Measurements from ENCODE around the gene MCAM.

MCAM gene

GRCh38 chr11:119305556-119306372 lies 11.2 kb downstream of the MCAM start:
- DNase-seq = no peak

- DNase-seq = no peak
These were observed 13.7 kb downstream of the MCAM start for GRCh38 chr11:119303227-119303718.

GRCh38 chr11:119300198-119300964 lies 16.5 kb downstream of the MCAM start:
- no peak for DNase-seq

- DNase-seq = no peak
These were observed 17.5 kb downstream of the MCAM start for GRCh38 chr11:119299416-119299815.

GRCh38 chr11:119298726-119299125 lies 18.2 kb downstream of the MCAM start:
- no peak for DNase-seq

- DNase-seq = no peak
These were observed 19.0 kb downstream of the MCAM start for GRCh38 chr11:119297938-119298337.

GRCh38 chr11:119295178-119295577 lies 21.8 kb downstream of the MCAM start:
- no peak for DNase-seq

- no peak for DNase-seq
These were observed 23.5 kb downstream of the MCAM start for GRCh38 chr11:119293461-119293860.

GRCh38 chr11:119290894-119291497 lies 25.9 kb downstream of the MCAM start:
- DNase-seq = no peak

- no peak for DNase-seq
These were observed 28.7 kb downstream of the MCAM start for GRCh38 chr11:119288219-119288618.

- no peak for DNase-seq
These were observed 31.5 kb downstream of the MCAM start for GRCh38 chr11:119285431-119285830.

- DNase-seq = peak; percentile 62
These were observed 32.4 kb downstream of the MCAM start for GRCh38 chr11:119284344-119285157.

- DNase-seq = no peak
These were observed 34.4 kb downstream of the MCAM start for GRCh38 chr11:119282495-119282894.

GRCh38 chr11:119277660-119278059 lies 39.3 kb downstream of the MCAM start:
- no peak for DNase-seq

GRCh38 chr11:119273721-119274120 lies 43.2 kb downstream of the MCAM start:
- no peak for DNase-seq

- DNase-seq = no peak
These were observed 49.3 kb downstream of the MCAM start for GRCh38 chr11:119267645-119268044.

GRCh38 chr11:119266517-119267255 lies 50.2 kb downstream of the MCAM start:
- DNase-seq = no peak

GRCh38 chr11:119266063-119266462 lies 50.9 kb downstream of the MCAM start:
- DNase-seq = no peak

GRCh38 chr11:119263352-119263940 lies 53.5 kb downstream of the MCAM start:
- DNase-seq = no peak

- DNase-seq = no peak
These were observed 54.1 kb downstream of the MCAM start for GRCh38 chr11:119262668-119263351.

- no peak for DNase-seq
These were observed 57.9 kb downstream of the MCAM start for GRCh38 chr11:119258983-119259382.
